HEK293 (cell line): ENCODE measurements around the gene SPINK1.

Source experiments
- CTCF ChIA-PET: fragments of 350-600 bp; formaldehyde crosslinking; extraction: SDS; loops from one replicate; lab custom pipeline; 2021; ENCODE audit warnings: antibody characterized with exemption; lab: Yijun Ruan, JAX
- POLR2A ChIA-PET: fragments of 300-600 bp; formaldehyde crosslinking; extraction: SDS; loops from one replicate; lab custom pipeline; 2020; ENCODE audit warnings: antibody characterized with exemption, inconsistent platforms; lab: Yijun Ruan, JAX
- H3K27ac ChIP-seq: fragments of 200-500 bp; sonication (Bioruptor generic); 2 replicates; pipeline ENCODE4 v1.5.1; 2014; ENCODE audit warnings: low read depth, low read length, control low read depth, inconsistent platforms; ENCODE audit errors: extremely low read depth
- H3K36me3 ChIP-seq, 2 experiments: fragments of 200-500 bp in 1 of 2; sonication (Bioruptor generic) in 1 of 2; 1 replicate in 1 of 2; 2 replicates in 1 of 2; pipeline ENCODE4 v1.5.1; 2014 to 2017; ENCODE audit warnings: inconsistent platforms in 2 of 2, low read length in 2 of 2; ENCODE audit not compliant: control insufficient read depth in 2 of 2, insufficient read depth in 1 of 2
- H3K4me1 ChIP-seq: fragments of 200-500 bp; sonication (Bioruptor generic); 2 replicates; pipeline ENCODE4 v1.5.1; 2014; ENCODE audit warnings: mild to moderate bottlenecking, low read length, inconsistent platforms; ENCODE audit not compliant: control insufficient read depth, insufficient read depth
- H3K4me3 ChIP-seq: 2 replicates; pipeline ENCODE4 v1.5.1; 2011; ENCODE audit warnings: low read depth, mild to moderate bottlenecking, control low read depth, low read length, moderate library complexity
- H3K9me3 ChIP-seq: fragments of 200-500 bp; sonication (Bioruptor generic); 2 replicates; pipeline ENCODE4 v1.5.1; 2014; ENCODE audit warnings: low read depth, low read length, inconsistent platforms; ENCODE audit not compliant: control insufficient read depth, insufficient read depth
- CTCF ChIP-seq: fragments of 450-650 bp; formaldehyde crosslinking; IDR thresholded peaks from 2 replicates; pipeline ENCODE4 v1.5.1; 2016; ENCODE audit warnings: missing biosample characterization, missing genetic modification characterization
- ELK4 ChIP-seq: IDR thresholded peaks from 2 replicates; pipeline ENCODE4 v1.6.1; 2011; ENCODE audit warnings: mild to moderate bottlenecking, low read depth, low read length, borderline replicate concordance
- GLIS1 ChIP-seq: fragments of 450-650 bp; formaldehyde crosslinking; IDR thresholded peaks from 2 replicates; pipeline ENCODE4 v1.5.1; 2016; ENCODE audit warnings: missing biosample characterization, missing genetic modification characterization
- GLIS2 ChIP-seq: fragments of 450-650 bp; formaldehyde crosslinking; IDR thresholded peaks from 2 replicates; pipeline ENCODE4 v1.5.1; 2016; ENCODE audit warnings: missing biosample characterization, missing genetic modification characterization
- MEIS1 ChIP-seq: sonication (generic); formaldehyde crosslinking; IDR thresholded peaks from 2 replicates; pipeline ENCODE4 v1.8.1; 2022; ENCODE audit warnings: missing genetic modification reagents, mild to moderate bottlenecking, borderline replicate concordance
- OSR2 ChIP-seq: fragments of 450-650 bp; formaldehyde crosslinking; IDR thresholded peaks from 2 replicates; pipeline ENCODE4 v1.5.1; 2016; ENCODE audit warnings: missing biosample characterization, missing genetic modification characterization
- TSHZ1 ChIP-seq: fragments of 450-650 bp; formaldehyde crosslinking; IDR thresholded peaks from 2 replicates; pipeline ENCODE4 v1.5.1; 2016; ENCODE audit warnings: missing biosample characterization, missing genetic modification characterization, borderline replicate concordance
- ZBTB6 ChIP-seq: fragments of 450-650 bp; formaldehyde crosslinking; IDR thresholded peaks from 2 replicates; pipeline ENCODE4 v1.5.1; 2017; ENCODE audit warnings: missing biosample characterization, missing genetic modification characterization
- ZEB2 ChIP-seq: fragments of 450-650 bp; formaldehyde crosslinking; IDR thresholded peaks from 2 replicates; pipeline ENCODE4 v1.5.1; 2016; ENCODE audit warnings: missing biosample characterization, missing genetic modification characterization
- ZNF221 ChIP-seq: fragments of 450-650 bp; formaldehyde crosslinking; IDR thresholded peaks from 2 replicates; pipeline ENCODE4 v1.5.1; 2017; ENCODE audit warnings: missing biosample characterization, missing genetic modification characterization, borderline replicate concordance
- ZNF24 ChIP-seq: fragments of 450-650 bp; formaldehyde crosslinking; IDR thresholded peaks from 2 replicates; pipeline ENCODE4 v1.5.1; 2016; ENCODE audit warnings: missing biosample characterization, missing genetic modification characterization
- ZNF518A ChIP-seq: fragments of 450-650 bp; formaldehyde crosslinking; conservative IDR thresholded peaks from 2 replicates; pipeline ENCODE4 v1.5.1; 2016; ENCODE audit warnings: low read depth, missing biosample characterization, missing genetic modification characterization
- ZNF639 ChIP-seq: fragments of 450-650 bp; formaldehyde crosslinking; IDR thresholded peaks from 2 replicates; pipeline ENCODE4 v1.5.1; 2016; ENCODE audit warnings: missing biosample characterization, missing genetic modification characterization
- ZNF747 ChIP-seq: fragments of 450-650 bp; formaldehyde crosslinking; IDR thresholded peaks from 2 replicates; pipeline ENCODE4 v1.5.1; 2016; ENCODE audit warnings: missing biosample characterization, missing genetic modification characterization
- ZSCAN16 ChIP-seq: fragments of 450-650 bp; formaldehyde crosslinking; IDR thresholded peaks from 2 replicates; pipeline ENCODE4 v1.5.1; 2016; ENCODE audit warnings: missing biosample characterization, missing genetic modification characterization
- ZSCAN5A ChIP-seq: fragments of 450-650 bp; formaldehyde crosslinking; IDR thresholded peaks from 2 replicates; pipeline ENCODE4 v1.5.1; 2016; ENCODE audit warnings: missing biosample characterization, missing genetic modification characterization

Gene SPINK1

GRCh38 chr5:147789820-147790219, 41.7 kb downstream of the SPINK1 start:
- Histone ChIP-seq H3K36me3 (no peaks in the 10 kb centered on the region), H3K4me3 (no peak overlapping the region), H3K4me1 (no peaks in the 10 kb centered on the region), H3K9me3 (no peaks in the 10 kb centered on the region), H3K27ac (no peak overlapping the region)
- ChIA-PET CTCF (no interaction called here), POLR2A (no interaction called here)
- TF ChIP-seq ZNF639 (tag by site-specific recombination) = no peak
- TF ChIP-seq OSR2 (tag by site-specific recombination) = no peak
- TF ChIP-seq, all 188 proteins: peak for 0

- ChIA-PET POLR2A (interaction anchor here (0.7 kb wide), 1 partner anchor 151 kb away, joined by 3 read pairs; no protein-coding TSS in a partner anchor), CTCF (interaction anchor here (0.6 kb wide), 1 partner anchor 157 kb away, joined by 3 read pairs; no protein-coding TSS in a partner anchor)
- Histone ChIP-seq H3K4me1 (peaks cover 2% of the 10 kb centered on the region), H3K9me3 (no peaks in the 10 kb centered on the region), H3K27ac (no peak overlapping the region), H3K4me3 (no peak overlapping the region), H3K36me3 (no peaks in the 10 kb centered on the region)
- TF ChIP-seq GLIS2 (tag by site-specific recombination) (no peak), ELK4 (no peak), OSR2 (tag by site-specific recombination) (no peak), ZNF518A (tag by site-specific recombination) (no peak), ZNF747 (tag by site-specific recombination) (no peak), ZNF221 (tag by site-specific recombination) (no peak), ZNF24 (tag by site-specific recombination) (no peak), GLIS1 (tag by site-specific recombination) (no peak), CTCF (tag by site-specific recombination) (no peak), MEIS1 (no peak), ZSCAN16 (tag by site-specific recombination) (no peak), TSHZ1 (tag by site-specific recombination) (no peak), ZSCAN5A (no peak), ZBTB6 (tag by site-specific recombination) (no peak), ZEB2 (tag by site-specific recombination) (no peak)
These were observed 43.4 kb downstream of the SPINK1 start for GRCh38 chr5:147788023-147788422.
